CD14-positive monocyte (primary cell): Measurements from ENCODE around the gene ARL15. TPM values are rescaled to one million over a fixed set of nuclear protein-coding genes. Genes with fewer than 3 reads are reported as not detected.
"Not testable (repeated sequence)": the region's sequence is repeated elsewhere in the genome, so short reads cannot be mapped to it uniquely, and the experiment has no call there.

Experiments used
- DNase-seq, 3 donors: peaks; one replicate each; pipeline ENCODE4 v3.0.0-alpha.2; 2011 to 2022
- H2AFZ ChIP-seq: 2 replicates; pipeline ENCODE4 v1.6.0; 2012; ENCODE audit warnings: mild to moderate bottlenecking, low read depth, low read length, inconsistent platforms; ENCODE audit not compliant: insufficient read depth, poor library complexity, severe bottlenecking
- H3K27ac ChIP-seq, 2 donors: 1 replicate in 1 of 2; 2 replicates in 1 of 2; pipeline ENCODE4 v1.5.1; 2012 to 2013; ENCODE audit warnings: low read length in 2 of 2, control low read depth in 1 of 2, inconsistent platforms in 1 of 2, low read depth in 1 of 2, mild to moderate bottlenecking in 1 of 2
- H3K27me3 ChIP-seq, 2 donors: one replicate each; pipeline versions ENCODE4 v1.6.0 to v1.6.1; 2011 to 2013; ENCODE audit warnings: low read length in 2 of 2; ENCODE audit not compliant: control insufficient read depth in 2 of 2, insufficient read depth in 2 of 2
- H3K36me3 ChIP-seq, 2 donors: replicated peaks in 1 of 2; 1 replicate in 1 of 2; 2 replicates in 1 of 2; pipeline versions ENCODE4 v1.5.1 to v1.6.1; 2012 to 2013; ENCODE audit warnings: low read length in 2 of 2, control low read depth in 1 of 2, inconsistent platforms in 1 of 2, mild to moderate bottlenecking in 1 of 2; ENCODE audit not compliant: insufficient read depth in 2 of 2, control insufficient read depth in 1 of 2
- H3K4me1 ChIP-seq, 2 donors: 1 replicate in 1 of 2; 2 replicates in 1 of 2; pipeline versions ENCODE4 v1.5.1 to v1.6.1; 2012 to 2013; ENCODE audit warnings: low read length in 2 of 2, control low read depth in 1 of 2, inconsistent platforms in 1 of 2, mild to moderate bottlenecking in 1 of 2, moderate library complexity in 1 of 2; ENCODE audit not compliant: insufficient read depth in 2 of 2, control insufficient read depth in 1 of 2
- H3K4me2 ChIP-seq: replicated peaks from 2 replicates; pipeline ENCODE3; 2012; ENCODE audit warnings: low read length, moderate library complexity, mild to moderate bottlenecking; ENCODE audit not compliant: poor library complexity, severe bottlenecking; ENCODE audit errors: extremely low read depth
- H3K4me3 ChIP-seq, 3 experiments: fragments of 200-600 bp in 1 of 3; sonication (generic) in 1 of 3; replicated peaks in 1 of 3; 1 replicate in 2 of 3; 2 replicates in 1 of 3; pipeline ENCODE4 v1.5.1; 2011 to 2013; ENCODE audit warnings: low read length in 3 of 3, mild to moderate bottlenecking in 3 of 3, control low read depth in 2 of 3, low read depth in 2 of 3, inconsistent platforms in 1 of 3, moderate library complexity in 1 of 3
- H3K79me2 ChIP-seq: 2 replicates; pipeline ENCODE4 v1.6.0; 2012; ENCODE audit warnings: mild to moderate bottlenecking, control low read depth, inconsistent platforms, low read length, moderate library complexity; ENCODE audit not compliant: insufficient read depth
- H3K9ac ChIP-seq: 2 replicates; pipeline ENCODE4 v1.6.0; 2017; ENCODE audit warnings: low read length, mild to moderate bottlenecking; ENCODE audit not compliant: insufficient read depth, poor library complexity, severe bottlenecking
- H3K9me3 ChIP-seq, 2 donors: replicated peaks in 1 of 2; 1 replicate in 1 of 2; 2 replicates in 1 of 2; pipeline versions ENCODE4 v1.5.1 to v1.6.1; 2012 to 2013; ENCODE audit warnings: low read length in 2 of 2, control low read depth in 1 of 2; ENCODE audit not compliant: control insufficient read depth in 1 of 2, insufficient read depth in 1 of 2
- H4K20me1 ChIP-seq: 2 replicates; pipeline ENCODE4 v1.6.0; 2012; ENCODE audit warnings: mild to moderate bottlenecking, low read length, control low read depth, moderate library complexity; ENCODE audit not compliant: insufficient read depth
- H3K27ac Mint-ChIP-seq, 7 donors: one replicate each; pipeline ENCODE4 v1.8.0; 2020; ENCODE audit warnings: mild to moderate bottlenecking in 7 of 7, mixed read lengths in 7 of 7, moderate library complexity in 6 of 7, inconsistent platforms in 2 of 7
- H3K27me3 Mint-ChIP-seq, 3 donors: one replicate each; pipeline ENCODE4 v1.8.0; 2021 to 2022; ENCODE audit warnings: low read depth in 3 of 3, mild to moderate bottlenecking in 3 of 3, mixed read lengths in 3 of 3, moderate library complexity in 3 of 3, inconsistent platforms in 1 of 3
- H3K36me3 Mint-ChIP-seq, 2 donors: one replicate each; pipeline ENCODE4 v1.8.0; 2020; ENCODE audit warnings: mixed read lengths in 2 of 2, inconsistent platforms in 1 of 2, mild to moderate bottlenecking in 1 of 2
- H3K4me1 Mint-ChIP-seq: one replicate; pipeline ENCODE4 v1.8.0; 2020; ENCODE audit warnings: mild to moderate bottlenecking, mixed read lengths
- H3K4me3 Mint-ChIP-seq, 2 donors: one replicate each; pipeline ENCODE4 v1.8.0; 2020; ENCODE audit warnings: mild to moderate bottlenecking in 2 of 2, mixed read lengths in 2 of 2, moderate library complexity in 1 of 2
- H3K9me3 Mint-ChIP-seq, 7 donors: one replicate each; pipeline ENCODE4 v1.8.0; 2020 to 2022; ENCODE audit warnings: mixed read lengths in 7 of 7, mild to moderate bottlenecking in 6 of 7, moderate library complexity in 6 of 7, inconsistent platforms in 2 of 7
- whole genome bisulfite sequencing: methylation state at CpG from one replicate; pipeline ENCODE4 v1.1.5; 2013; ENCODE audit warnings: missing lambda C conversion rate; ENCODE audit not compliant: insufficient coverage; 5-methylcytosine and 5-hydroxymethylcytosine counted together
- intact Hi-C, 2 donors: fragments of 100-400 bp; cut with micrococcal nuclease; formaldehyde crosslinking; loops; one replicate each; pipeline versions ENCODE4 v1.15.0 to v1.15.1; 2023
- polyA plus RNA-seq, 3 donors: library from polyadenylated mRNA; depleted of rRNA in 1 of 3; unstranded in 2 of 3; stranded (reverse) in 1 of 3; fragments of 300-500 nt in 2 of 3; fragments of >200 nt in 1 of 3; fragmentation: Illumina TruSeq in 2 of 3; gene quantifications; 1 replicate in 2 of 3; 2 replicates in 1 of 3; pipeline ENCODE4 v1.2.3, GENCODE V29; 2012 to 2021
- TF ChIP-seq, protein P1 (sequence below): fragments of 200-600 bp; IDR thresholded peaks from one replicate; pipeline ENCODE4 v1.8.0; 2022; ENCODE audit warnings: antibody characterized with exemption, mild to moderate bottlenecking

The ARL15 gene
- polyA plus RNA-seq, 3 donors: 10.5 to 27.6 (median 18.0) TPM

DNA sequence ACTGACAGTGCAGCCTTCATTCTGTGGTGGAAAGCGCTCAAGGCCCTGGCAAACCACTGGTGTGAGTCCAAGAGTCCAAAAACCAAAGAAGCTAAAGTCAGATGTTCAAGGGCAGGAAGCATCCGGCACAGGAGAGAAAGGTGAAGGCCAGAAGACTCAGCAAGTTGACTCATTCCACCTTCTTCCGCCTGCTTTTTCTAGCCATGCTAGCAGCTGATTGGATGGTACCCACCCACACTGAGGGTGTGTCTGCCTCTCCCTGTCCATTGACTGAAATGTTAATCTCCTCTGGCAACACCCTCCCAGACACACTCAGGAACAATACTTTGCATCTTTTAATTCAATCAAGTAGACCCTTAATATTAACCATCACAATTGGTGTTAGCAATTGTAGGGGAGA is 453.9 kb downstream of the ARL15 start:
- no peaks in the 10 kb centered on the region for H4K20me1 ChIP-seq
- no peak overlapping the region for H3K27ac Mint-ChIP-seq
- no peak overlapping the region for H3K27ac ChIP-seq
- DNase-seq: no peak
- no peak overlapping the region for H3K4me2 ChIP-seq
- H3K27me3 ChIP-seq: no peaks in the 10 kb centered on the region
- H3K36me3 ChIP-seq: no peaks in the 10 kb centered on the region
- H3K9ac ChIP-seq: no peak overlapping the region
- H3K4me1 Mint-ChIP-seq: no peaks in the 10 kb centered on the region
- H3K4me3 Mint-ChIP-seq: no peak overlapping the region
- H3K9me3 Mint-ChIP-seq: peaks cover 19 to 39% (median 29%) of the 10 kb centered on the region in 7 donors
- H3K4me1 ChIP-seq: no peaks in the 10 kb centered on the region
- no peaks in the 10 kb centered on the region for H3K79me2 ChIP-seq
- TF ChIP-seq, protein P1, sequence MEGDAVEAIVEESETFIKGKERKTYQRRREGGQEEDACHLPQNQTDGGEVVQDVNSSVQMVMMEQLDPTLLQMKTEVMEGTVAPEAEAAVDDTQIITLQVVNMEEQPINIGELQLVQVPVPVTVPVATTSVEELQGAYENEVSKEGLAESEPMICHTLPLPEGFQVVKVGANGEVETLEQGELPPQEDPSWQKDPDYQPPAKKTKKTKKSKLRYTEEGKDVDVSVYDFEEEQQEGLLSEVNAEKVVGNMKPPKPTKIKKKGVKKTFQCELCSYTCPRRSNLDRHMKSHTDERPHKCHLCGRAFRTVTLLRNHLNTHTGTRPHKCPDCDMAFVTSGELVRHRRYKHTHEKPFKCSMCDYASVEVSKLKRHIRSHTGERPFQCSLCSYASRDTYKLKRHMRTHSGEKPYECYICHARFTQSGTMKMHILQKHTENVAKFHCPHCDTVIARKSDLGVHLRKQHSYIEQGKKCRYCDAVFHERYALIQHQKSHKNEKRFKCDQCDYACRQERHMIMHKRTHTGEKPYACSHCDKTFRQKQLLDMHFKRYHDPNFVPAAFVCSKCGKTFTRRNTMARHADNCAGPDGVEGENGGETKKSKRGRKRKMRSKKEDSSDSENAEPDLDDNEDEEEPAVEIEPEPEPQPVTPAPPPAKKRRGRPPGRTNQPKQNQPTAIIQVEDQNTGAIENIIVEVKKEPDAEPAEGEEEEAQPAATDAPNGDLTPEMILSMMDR: no peak
- intact Hi-C loops: no loop called here
- no peaks in the 10 kb centered on the region for H3K36me3 Mint-ChIP-seq
- no peak overlapping the region for H2AFZ ChIP-seq
- H3K27me3 Mint-ChIP-seq: peaks cover 0 to 3% (median 1%) of the 10 kb centered on the region in 3 donors
- 97% methylated on average over 3 of the region's 3 CpGs for WGBS
- H3K4me3 ChIP-seq: no peak overlapping the region
- H3K9me3 ChIP-seq: peaks cover 13 to 23% of the 10 kb centered on the region in 2 donors

DNA sequence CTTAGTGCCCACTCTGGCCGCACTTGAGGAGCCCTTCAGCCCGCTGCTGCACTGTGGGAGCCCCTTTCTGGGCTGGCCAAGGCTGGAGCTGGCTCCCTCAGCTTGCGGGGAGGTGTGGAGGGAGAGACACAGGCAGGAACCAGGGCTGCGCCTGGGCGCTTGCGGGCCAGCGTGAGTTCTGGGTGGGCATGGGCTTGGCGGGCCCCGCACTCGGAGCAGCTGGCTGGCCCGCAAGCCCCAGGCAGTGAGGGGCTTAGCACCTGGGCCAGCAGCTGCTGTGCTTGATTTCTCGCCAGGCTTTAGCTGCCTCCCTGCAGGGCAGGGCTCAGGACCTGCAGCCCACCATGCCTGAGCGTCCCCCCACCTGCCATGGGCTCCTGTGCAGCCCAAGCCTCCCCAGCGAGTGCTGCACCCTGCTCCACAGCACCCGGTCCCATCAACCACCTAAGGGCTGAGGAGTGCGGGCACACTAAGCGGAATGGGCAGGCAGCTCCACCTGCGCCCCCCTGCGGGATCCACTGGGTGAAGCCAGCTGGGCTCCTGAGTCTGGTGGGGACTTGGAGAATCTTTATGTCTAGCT is 473.4 kb downstream of the ARL15 start:
- H3K4me3 Mint-ChIP-seq, H3K36me3 Mint-ChIP-seq, H3K4me3 ChIP-seq, H3K4me1 Mint-ChIP-seq, H4K20me1 ChIP-seq, H3K27ac Mint-ChIP-seq, H3K27me3 ChIP-seq, H3K9ac ChIP-seq, H3K27ac ChIP-seq, H2AFZ ChIP-seq, H3K4me2 ChIP-seq, intact Hi-C loops, H3K79me2 ChIP-seq, DNase-seq, H3K36me3 ChIP-seq, H3K27me3 Mint-ChIP-seq, H3K4me1 ChIP-seq: not testable (repeated sequence)
- 95% methylated on average over 18 of the region's 19 CpGs for WGBS
- peaks cover 11 to 26% of the 10 kb centered on the region in 2 donors for H3K9me3 ChIP-seq
- H3K9me3 Mint-ChIP-seq: peaks cover 10 to 38% (median 28%) of the 10 kb centered on the region in 7 donors
